Activated CD4-positive, alpha-beta T cell treated with anti-CD3 and anti-CD28 coated beads, Interleukin-2, amount 50 U/mL, for 1 hour (primary cell): Measurements from ENCODE around the gene KIRREL1.

Experiments used
- DNase-seq: peaks from one replicate; pipeline ENCODE4 v3.0.0-alpha.2; 2020

KIRREL1 gene

DNA sequence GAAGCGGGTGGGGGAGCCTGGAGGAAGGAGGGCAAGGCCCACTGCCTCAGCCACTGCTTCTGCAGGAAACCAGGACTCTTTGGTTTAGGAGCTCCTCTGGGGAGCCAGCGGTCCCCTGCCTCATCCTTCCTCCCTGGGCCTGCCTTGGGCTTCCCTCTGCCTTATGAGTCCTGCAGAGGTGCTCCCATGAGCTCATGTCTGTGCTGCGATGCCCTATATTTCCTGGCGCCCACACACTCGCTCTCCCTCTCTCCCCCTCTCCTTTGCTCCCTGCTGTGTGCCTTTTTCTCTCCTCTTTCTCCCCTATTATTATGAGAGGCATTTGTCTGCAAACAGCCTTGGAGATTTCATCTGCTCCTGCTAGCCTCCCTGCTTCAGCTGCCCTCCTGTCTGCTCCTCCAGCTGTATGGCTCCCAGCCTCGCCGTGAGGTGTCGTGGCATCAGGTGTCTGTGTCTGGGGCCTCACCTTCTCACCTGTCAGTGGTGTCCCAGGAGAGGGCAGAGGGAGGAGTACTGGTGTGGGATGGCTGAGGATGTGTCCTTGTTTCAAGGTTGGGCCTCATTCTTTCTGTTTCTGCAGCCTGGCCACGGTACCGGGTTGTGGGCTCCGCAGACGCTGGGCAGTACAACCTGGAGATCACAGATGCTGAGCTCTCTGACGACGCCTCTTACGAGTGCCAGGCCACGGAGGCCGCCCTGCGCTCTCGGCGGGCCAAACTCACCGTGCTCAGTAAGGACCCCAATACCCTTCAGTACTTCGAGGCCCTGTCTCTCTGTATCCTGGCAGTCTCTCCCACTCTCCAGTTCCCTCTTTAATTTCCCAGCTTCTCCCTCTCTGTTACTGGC lies 84.2 kb downstream of the KIRREL1 start:
- DNase-seq: no peak

DNA sequence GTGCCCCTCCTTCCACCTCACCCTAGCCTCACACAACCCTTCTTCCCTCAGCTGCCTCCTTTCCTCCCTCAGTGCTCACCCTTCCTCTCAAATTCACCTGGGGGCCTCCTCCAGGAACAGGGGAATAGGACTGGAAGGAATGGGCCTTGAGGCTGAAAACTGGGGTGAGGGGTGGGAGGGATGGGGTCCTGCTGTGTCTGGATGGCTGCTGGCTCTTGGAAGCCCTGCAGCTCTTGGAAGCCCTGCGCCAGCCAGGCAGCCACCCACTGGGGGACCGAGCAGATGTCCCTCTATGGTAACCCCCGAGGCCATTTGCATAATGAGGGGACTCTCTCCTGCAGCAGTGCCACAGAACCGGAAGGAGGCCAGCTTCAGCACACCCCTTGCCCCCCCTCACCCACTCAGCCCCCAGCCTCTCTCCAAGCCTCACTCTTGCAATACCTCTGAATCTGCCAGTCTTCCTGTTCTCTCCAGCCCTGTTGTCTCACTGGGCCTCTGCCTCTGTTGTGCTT lies 85.2 kb downstream of the KIRREL1 start:
- no peak for DNase-seq

DNA sequence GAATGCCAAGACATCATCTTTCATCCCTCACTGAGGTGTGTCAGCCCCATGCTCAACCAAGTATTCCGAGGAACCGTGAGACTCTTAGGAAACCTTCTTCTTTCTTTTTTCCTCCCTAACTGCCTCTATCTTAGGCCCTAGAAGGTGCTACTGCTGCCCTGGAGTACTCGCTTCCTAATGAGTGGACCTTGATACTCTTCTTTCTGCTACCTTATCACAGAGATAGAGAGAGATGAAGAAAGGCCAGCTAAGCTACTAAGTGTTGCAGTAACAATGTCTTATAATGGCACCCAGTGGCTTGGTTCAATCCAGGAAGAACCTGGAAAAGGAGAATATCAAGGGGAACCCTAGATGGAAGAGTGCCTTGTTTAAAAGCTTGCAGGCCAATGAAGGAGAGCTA lies 86.6 kb downstream of the KIRREL1 start:
- no peak for DNase-seq

DNA sequence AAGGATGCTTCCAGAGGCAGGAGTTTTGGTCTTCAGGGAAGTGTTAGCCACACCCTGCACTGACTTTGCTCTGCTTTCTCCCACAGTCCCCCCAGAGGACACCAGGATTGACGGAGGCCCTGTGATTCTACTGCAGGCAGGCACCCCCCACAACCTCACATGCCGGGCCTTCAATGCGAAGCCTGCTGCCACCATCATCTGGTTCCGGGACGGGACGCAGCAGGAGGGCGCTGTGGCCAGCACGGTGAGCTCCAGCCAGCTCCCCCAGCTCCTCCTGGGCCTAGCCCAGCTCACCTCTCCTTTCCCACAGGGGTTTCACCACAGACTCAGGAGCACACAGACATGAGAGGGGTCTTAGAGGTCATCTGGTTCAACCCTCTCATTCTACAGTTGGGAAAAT lies 90.9 kb downstream of the KIRREL1 start:
- DNase-seq: no peak

DNA sequence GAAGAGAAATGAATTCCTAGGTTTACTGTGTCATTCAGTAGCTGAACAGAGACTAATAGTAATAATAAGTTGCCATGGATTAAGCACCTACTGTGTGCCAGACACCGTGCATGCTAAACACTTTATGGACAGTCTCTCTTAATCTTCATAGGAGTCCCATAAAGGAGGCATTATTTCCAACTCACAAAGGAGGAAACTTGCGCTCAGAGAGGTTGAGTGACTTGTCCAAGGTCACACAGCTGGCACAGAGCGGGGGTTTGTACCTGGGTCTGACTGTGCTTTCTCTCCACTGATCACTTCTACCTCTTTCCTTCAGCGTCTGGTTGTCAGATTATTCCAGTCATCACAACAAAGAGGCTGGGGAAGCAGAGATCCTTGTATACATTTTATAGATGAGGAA lies 91.3 kb downstream of the KIRREL1 start:
- DNase-seq: no peak

DNA sequence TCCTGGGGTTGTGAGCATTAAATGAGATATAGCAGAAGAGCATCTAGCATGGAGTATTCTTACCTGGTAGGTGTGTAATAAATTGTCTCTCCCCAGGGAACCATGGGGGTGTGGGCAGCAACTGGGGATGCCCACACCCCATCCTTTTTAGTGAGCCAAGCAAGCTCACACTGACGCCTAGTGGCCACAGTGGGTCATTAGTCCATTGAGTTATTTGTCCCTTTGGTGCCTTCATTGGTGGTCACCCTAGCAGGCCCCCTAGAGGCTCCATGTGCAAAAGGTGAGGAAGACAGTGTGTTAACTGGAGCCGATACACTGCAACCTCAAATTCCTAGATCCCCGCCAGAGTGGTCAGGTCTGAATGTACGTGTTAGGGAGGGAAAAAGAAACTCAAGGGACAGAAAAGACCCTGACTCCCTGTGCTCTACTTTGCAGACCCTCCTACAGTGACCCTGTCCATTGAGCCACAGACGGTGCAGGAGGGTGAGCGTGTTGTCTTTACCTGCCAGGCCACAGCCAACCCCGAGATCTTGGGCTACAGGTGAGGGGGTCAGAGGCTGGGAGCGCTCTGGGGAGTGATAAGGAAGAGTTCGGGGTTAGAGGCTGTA lies 94.0 kb downstream of the KIRREL1 start:
- no peak for DNase-seq

DNA sequence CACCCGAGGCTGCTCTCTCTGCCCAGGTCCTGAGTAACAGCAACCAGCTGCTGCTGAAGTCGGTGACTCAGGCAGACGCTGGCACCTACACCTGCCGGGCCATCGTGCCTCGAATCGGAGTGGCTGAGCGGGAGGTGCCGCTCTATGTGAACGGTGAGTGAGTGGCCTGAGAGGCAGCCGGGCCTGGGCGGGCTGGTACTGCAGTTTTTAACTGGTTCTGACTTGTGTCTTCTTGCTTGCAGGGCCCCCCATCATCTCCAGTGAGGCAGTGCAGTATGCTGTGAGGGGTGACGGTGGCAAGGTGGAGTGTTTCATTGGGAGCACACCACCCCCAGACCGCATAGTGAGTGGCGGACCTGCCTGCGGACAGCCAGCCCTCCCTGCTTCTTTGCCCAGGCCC lies 96.0 kb downstream of the KIRREL1 start:
- DNase-seq: no peak

DNA sequence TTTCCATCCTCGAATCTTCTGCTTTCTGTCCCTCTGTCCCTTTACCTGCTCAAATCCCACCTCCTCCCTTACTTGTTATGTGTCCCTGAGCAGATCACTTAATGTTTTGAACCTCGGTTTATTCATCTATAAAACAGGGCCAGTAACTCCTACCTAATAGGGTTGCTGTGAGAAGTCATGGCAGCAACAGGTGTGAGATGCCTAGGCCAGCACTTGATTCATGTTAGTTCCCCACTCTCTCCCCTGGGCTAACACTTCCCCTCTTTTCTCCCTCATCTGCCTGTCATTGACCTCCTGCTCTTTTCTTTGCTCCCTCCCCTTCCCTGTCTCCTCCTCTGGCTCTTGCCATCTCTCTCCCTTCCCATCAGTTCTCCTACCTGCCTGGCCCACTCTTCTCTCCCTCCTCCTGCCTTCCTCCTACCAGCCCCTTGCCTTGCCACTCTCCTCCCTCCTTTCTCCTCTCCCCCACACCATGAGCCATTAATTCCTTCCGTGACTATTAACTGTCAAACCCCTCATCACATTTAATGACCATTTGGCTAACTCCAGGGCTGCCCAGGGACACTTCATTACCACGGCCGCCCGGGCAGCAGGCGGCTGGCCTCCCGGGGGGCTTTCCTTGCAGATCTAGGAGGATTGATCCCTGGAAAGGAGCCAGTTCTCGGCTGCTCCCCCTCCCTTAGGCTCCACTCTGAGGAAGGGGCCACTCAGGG lies 96.6 kb downstream of the KIRREL1 start:
- DNase-seq: no peak

DNA sequence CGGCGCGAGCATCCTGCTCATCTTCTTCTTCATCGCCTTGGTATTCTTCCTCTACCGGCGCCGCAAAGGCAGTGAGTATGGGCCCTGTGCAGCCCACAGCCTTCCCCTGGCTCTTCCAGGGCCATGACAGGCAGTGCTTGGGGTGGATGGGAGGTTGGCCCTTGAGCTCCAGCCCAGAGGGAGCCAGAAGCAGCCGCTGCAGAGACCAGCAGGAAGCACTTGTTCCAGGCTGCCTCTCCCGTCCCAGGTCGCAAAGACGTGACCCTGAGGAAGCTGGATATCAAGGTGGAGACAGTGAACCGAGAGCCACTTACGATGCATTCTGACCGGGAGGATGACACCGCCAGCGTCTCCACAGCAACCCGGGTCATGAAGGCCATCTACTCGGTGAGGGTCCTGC lies 99.9 kb downstream of the KIRREL1 start:
- DNase-seq: no peak

DNA sequence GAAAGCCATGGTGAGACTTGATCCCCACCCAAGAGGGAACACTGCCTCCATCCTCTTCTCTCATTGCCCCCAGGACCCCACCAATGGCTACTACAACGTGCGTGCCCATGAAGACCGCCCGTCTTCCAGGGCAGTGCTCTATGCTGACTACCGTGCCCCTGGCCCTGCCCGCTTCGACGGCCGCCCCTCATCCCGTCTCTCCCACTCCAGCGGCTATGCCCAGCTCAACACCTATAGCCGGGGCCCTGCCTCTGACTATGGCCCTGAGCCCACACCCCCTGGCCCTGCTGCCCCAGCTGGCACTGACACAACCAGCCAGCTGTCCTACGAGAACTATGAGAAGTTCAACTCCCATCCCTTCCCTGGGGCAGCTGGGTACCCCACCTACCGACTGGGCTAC lies 101.1 kb downstream of the KIRREL1 start:
- DNase-seq: no peak

DNA sequence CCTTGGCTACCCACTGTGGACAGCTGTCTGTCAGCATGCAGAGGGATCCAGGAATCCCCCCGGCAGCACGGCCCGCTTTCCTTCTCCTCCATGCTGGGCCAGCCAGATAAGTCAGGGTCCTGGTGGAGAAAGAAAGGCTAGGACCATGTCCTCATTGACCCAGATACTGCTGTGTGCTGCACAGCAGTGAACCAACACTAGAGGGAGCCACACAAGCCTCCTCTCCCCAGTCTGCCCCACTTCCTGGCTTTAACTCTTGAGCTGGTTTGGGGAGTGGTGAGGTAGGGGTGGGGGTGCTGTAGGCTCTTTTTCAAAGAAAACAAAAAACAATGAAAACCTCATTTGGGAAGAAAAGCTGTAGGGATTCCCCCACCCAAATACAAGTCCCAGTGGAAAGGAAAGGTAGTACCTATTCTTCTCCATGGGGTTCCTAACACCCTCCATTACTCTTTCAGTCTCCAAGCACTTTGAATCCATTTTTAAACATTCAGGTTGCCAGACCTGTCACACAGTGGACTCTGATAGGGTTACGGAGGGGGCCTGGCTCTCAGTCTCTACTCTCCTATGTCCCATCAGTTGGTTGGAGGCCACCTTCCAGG lies 102.4 kb downstream of the KIRREL1 start:
- peak; percentile 6 for DNase-seq

DNA sequence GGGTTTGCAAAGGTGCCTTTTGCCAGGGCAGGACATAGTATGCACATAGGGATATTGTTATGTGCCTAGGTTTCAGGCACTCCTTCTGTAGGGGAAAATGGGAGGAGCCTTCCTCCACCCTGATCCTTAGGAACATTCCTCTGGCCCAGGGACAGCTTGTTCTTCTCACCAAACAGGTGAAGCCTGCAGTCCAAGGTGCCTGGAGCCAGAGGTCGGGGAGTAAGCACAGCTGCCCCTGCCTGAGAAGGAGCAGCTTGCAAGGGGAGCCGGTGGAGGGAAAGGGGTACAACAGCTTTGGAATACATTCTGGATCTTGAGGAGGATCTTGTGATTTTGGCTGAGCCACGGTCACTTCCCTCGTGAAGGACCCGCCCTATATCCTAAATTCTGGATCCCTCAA lies 104.8 kb downstream of the KIRREL1 start:
- no peak for DNase-seq

DNA sequence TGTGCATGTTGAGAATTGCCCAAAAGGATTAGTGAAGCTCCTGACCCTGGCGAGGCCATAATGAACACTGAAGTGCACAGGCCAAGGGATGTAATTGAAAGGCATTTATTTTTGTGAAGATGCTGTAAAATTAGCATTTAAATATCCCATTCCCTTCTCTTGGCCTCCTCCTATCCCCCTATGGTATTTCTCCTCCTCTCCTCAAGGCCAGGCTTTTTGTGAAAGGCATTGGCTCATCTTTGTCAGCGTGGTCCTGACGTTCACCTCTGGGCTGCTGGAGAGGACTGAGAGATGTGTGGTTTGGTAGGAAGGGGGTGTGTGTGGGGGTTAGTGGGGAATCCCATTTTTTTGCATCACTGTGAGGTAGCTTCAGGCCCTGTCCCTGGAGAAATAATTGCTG lies 105.7 kb downstream of the KIRREL1 start:
- DNase-seq: no peak

DNA sequence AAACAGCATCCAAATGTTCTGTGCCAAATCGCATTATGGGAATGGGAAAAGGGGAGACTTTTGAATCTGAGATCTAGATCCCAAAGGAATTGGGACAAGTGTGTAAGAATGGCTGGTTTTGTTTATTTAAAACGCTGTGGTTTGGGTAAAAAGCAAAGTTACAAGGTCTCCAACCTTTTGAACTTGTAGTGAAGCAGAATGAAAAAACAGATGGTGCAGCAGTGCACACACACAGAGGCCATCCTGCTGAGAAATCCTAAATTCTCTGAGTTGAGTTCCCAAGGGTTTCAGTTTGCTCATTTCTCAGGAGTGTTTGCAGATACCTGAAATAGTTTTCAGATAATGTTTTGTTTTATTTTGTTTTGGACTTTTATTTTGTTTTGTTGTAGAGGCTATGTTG lies 107.1 kb downstream of the KIRREL1 start:
- DNase-seq: no peak

DNA sequence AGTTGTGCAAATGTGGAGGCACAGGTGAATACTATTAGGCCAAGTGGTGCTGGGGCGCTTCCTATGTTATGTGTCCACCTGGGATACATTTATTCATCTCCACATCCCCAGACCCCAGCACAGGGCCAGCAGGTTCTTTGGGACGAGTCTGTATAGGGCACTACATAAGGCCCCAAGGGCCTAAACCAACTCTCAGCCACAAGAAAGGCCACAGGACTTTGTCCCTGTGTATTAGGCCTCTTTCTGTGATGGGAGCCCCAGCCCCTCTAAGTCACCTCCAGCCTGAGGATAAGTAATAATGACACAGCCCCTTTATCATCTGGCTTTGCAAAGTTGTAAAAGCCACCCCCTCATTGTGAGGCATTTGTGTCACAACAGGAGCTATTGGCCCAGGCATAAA lies 108.0 kb downstream of the KIRREL1 start:
- no peak for DNase-seq

DNA sequence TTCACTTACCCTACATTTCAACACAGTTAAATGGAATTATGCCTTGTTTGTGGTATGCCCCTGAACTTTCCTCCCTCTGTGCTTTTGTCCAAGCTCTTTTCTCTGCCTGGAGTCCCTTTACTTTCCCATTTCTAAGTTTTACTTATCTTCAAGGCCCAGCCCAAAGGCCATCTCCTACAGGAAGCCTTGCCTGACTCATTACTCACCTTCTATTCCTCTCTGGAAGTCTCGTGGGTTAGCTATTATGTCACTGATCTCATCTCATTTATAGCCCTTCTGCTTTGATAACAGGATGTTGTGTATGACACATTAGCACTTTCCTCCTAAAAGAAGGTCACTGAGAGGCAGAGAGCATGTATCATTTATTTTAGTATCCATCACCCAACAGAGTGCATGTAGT lies 108.5 kb downstream of the KIRREL1 start:
- DNase-seq: no peak

DNA sequence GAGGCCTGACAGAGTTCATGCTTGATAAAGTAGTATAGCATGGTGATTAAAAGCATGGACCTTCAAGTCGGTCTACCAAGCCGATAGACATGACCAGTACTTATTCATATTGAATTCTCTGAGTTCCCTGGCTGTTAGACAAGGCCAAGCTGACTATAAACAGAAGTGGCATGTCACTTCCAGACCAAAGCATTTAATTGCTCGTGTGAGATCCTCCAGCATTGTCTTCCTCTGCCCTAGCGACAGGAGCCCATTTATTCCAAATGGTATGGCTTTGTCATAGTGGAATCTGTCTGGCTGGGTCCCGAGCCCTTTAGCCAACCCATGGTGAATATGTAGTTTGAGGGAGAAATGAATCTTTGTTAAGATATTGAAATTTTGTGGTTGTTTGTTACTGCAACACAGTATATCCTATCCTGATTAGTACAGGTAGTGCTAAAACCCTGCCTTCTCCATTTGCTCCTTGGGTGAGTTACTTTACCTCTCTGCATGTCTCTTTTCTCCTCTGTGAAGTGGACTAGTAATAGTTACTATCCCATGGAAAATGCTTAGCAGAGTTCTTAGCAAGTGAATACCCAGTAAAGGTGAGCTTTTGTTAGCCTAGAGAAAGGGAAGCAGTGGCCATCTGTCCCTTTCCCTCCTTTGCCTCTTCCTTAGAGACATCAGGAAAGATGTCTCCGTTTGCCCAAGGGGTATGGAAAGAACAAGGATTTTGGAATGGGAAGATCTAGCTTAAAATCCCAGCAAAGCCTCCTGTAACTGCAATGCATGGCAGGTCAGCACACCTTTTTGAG lies 109.6 kb downstream of the KIRREL1 start:
- DNase-seq: no peak

DNA sequence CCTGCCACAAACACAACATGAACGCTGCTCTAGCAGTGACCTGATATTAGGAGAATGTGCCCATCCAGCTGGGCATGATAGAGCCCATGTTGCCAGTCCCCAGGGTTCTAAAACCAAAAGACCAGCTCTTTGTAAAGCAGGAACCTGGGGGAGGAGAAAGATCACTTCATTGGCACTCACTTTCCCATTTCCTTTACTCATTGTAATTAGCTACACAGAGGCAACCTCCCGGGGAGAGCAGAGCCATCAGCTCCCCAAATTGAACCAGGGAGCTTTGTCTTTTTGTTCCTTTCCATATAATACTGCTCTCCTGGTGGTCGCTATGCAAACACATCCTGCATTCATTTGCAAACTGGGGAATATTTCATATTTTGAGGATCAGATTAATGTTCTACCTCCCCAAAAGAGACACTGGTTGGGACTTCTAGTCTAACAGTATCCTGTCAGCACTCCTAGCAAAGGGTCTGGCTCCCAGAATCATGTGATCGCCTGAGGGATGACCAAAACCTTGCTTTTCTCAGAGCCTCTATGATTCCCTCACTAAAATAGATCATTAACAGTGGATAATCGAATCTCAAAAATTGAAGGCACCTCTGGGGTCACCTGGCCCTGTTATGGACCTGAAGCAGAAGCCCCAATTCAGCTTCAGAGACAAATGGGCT lies 110.5 kb downstream of the KIRREL1 start:
- no peak for DNase-seq

DNA sequence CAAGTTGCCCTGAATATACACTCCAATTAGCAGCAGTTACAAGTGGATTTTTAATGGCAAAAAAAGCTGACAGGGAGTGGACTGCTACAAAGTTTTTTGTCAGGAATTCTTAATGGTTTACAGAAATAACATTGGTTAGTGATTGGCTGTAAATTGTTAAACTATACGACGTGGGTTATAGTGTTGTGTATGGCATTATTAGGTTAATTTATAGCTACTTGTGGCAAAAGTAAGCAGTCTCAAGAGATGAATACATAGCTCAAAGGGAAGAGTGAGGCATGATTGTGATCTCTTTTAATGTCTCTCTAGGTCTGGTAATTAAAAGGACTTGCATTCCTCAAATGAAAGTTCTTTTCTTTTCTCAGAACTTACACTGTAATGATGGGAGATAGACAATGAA lies 111.4 kb downstream of the KIRREL1 start:
- DNase-seq: no peak

DNA sequence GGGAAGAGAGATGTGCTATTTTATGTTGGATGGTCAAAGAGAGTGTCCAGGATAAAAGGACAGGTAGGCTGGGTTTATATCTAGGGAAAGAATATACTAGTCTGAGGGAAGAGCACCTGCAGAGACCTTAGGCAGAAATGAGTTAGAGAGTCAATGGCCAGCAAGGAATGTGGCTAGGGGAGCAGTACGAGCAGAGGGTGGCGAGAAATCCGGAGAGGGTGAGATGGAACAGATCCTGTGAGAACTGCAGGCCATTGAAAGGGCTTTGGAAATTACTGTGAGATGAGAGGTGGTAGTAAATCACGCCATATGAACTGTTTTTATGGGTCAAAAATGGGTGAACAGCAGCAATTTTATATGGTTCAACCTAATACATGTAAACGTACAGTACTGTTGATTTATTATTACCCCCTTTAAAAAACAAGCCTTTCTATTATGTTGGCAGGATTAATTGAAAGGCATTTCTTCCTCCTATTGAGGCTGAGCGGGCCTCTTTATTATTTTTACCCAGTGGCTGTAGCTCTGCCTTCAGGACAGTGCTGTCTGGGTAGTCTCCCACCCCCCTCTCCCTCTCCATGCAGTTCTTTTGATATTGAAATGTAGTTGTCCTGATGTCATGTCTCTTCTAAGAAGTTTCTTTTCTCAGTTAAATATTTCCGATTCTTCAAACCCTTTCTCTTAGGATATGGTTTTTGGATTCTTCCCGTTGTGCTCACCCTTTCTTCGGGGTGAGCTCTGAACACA lies 112.1 kb downstream of the KIRREL1 start:
- DNase-seq: no peak

DNA sequence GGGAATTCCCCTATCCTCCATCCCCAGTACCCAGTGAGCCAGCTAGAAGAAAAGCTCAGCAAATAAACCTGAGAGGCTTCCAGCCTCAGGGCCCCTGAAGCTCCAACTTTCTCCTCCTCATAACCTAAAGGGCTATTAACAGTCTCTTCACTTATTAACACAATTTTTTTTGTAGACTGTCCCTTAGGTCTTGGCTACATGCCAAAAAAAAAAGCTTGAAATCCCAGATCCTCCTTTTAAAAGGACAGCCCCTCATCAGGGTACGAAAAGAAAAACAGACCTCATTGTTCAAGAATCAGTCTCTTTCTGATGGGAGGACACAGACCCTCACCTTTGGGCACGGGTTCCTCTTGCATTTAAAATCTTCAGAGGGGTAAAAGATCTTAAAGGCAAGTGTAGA lies 114.5 kb downstream of the KIRREL1 start:
- no peak for DNase-seq
